ENCODE data around the gene PTBP1.

Gene PTBP1

DNA sequence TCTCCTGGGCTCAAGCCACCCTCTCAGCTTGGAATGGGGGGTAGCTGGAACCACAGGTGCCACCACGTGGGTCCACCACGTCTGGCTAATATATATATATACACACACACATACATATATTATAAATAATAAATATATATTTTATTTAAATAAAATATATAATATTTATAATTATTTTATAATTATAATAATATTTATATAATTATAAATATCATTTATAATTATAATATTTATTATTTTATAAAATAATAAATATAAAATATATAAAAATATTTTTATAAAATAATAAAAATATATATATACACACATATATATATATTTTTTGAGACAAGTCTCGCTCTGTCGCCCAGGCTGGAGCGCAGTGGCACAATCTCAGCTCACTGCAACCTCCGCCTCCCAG lies 57.3 kb downstream of the PTBP1 start:
- no peak for DNase-seq (ENCODE audit: low read depth)

DNA sequence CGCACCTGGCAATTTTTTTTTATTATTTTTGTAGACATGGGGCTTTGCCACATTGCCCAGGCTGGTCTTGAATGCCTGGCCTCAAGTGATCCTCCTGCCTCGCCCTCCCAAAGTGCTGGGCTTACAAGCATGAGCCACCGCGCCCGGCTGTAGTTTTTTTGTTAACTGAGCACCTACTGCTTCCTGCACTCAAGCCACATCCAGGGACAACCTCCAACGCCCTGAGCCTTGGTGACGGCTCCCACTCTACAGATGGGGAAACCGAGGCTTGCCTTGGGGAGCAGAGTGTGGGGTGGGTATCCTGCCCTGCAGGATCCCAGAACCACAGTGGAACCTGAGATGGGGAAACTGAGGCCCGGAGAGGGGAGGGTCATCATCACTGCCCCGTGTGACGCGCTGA lies 57.9 kb downstream of the PTBP1 start:
- no peak for DNase-seq (ENCODE audit: low read depth)

DNA sequence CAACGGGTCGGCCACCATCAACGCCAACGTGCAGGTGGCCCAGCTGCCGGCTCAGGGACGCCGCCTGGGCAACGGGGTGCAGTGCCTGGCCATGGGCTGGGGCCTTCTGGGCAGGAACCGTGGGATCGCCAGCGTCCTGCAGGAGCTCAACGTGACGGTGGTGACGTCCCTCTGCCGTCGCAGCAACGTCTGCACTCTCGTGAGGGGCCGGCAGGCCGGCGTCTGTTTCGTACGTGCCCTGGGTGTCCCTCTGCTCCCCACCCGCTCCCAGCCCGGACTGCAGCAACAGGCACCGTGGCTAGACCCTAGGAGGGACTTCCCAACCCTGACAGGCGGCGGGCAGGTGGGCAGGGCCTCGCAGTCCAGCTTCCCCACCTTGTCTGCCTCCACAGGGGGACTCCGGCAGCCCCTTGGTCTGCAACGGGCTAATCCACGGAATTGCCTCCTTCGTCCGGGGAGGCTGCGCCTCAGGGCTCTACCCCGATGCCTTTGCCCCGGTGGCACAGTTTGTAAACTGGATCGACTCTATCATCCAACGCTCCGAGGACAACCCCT lies 58.4 kb downstream of the PTBP1 start:
- DNase-seq (ENCODE audit: low read depth) = no peak

DNA sequence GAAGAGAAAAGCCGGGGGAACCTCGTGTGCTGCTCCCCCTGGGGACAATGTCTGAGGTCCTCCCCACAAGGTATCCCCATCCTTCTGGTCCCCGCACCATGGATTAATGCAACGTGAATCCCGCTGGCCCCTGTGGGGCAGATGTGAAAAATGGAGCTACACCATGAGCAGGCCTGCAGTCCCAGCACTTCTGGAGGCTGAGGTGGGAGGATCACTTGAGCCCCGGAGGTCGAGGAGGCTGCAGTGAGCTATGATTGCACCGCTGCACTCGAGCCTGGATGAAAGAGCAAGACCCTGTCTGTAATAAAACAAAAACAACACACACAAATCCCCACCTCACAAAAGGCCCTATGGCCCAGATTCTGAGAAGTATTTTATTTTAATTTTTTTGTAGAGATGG lies 61.0 kb downstream of the PTBP1 start:
- no peak for DNase-seq (ENCODE audit: low read depth)

DNA sequence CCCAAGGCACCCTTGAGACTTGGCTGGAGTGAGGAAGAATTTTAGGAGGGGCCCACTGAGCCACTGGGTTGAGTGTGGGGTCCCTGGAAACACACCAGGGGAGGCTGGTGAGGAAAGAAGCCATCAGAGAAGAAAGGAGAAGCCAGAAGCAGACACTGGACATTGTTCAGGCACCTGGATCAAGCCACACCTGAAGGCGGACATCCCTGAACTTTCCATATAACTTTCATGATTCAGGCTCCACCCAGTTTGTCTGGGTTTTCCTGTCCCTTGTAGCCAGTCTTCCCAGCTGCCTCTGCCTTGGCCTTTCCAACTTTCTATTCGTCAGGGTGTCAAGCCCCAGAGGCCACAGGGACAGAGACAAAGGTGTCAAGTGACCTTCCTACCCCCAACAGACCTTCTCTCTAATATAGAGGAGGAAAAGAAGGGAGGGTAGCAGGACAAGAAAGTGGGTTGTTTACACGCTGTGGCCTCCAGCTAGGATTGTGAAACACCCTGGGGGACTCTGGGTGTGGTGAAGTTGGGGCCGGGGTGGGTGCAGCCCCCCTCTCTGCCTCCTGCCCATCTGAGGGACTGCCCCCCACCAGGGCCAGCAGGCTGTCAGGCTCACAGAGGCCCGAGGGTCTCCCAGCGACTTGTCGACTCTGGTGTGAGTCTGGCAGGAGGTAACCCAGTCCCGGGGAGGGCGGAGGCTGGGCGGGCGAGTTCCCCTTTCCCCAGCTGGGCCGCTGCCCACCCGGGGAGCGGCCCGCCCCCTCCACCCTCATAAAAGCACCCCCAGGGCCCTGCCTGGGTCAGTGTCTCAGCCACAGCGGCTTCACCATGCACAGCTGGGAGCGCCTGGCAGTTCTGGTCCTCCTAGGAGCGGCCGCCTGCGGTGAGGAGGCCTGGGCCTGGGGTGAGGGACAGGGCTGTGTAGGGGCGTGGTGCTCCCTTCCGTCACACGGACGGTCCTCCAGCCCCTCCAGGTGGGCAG lies 61.9 kb downstream of the PTBP1 start, which contains the start of gene CFD:
Gene CFD, plus strand, starts transcription at position 797 of the 976 bp plus-strand sequence. Its CDS starts 26 bp downstream, at position 823.
- no peak for DNase-seq (ENCODE audit: low read depth)

DNA sequence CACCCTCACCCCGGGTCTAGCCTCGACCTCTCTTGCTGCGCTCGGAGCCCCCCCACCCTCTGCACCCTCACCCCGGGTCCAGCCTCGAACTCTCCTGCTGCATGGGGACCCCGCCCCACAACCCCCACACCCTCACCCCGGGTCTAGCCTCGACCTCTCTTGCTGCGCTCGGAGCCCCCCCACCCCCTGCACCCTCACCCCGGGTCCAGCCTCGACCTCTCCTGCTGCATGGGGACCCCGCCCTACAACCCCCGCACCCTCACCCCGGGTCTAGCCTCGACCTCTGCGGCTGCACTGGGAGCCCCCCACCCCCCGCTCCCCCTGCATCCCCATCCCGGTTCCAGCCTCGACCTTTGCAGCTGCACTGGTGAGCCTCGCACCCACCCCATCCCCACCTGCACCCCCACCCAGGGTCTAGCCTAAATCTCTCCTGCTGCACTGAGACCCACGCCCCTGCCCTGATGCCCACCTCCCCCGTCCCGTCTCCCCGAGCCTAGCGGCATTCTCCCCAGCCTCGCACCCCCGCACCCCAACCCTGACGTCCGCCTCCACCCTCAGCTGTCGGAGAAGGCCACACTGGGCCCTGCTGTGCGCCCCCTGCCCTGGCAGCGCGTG lies 64.0 kb downstream of the PTBP1 start:
- DNase-seq (ENCODE audit: low read depth) = no peak

Data from activated T-helper 1 cell treated with Interleukin-2 at 50 U/mL for 16 hours (primary cell).